ENCODE measurements around the gene TLNRD1.

- TF ChIP-seq CTCF (IDR thresholded peaks at IDR 0.05): no peak
- no peak for TF ChIP-seq POLR2A (IDR thresholded peaks at IDR 0.05)
- TF ChIP-seq EP300 (IDR thresholded peaks at IDR 0.05; ENCODE audit: low read depth): no peak
These were observed 32.1 kb downstream of the TLNRD1 start for GRCh38 chr15:81032818-81033217.

Data from transverse colon (tissue), 3 donors.